PC-9 (cell line): Measurements from ENCODE around the gene CBX5. TPM values are rescaled to one million over a fixed set of nuclear protein-coding genes. Genes with fewer than 3 reads are reported as not detected.

Experiments
- BruUV-seq: library from RNA; stranded (reverse); fragments of 400-500 nt; replicated peaks from 2 replicates; lab custom pipeline; 2021; lab: Mats Ljungman, UMichigan
- CTCF ChIA-PET: fragments of 300-600 bp; sonication (Branson Sonifier 250); formaldehyde crosslinking; loops from one replicate; lab custom pipeline; 2022; ENCODE audit warnings: antibody characterized with exemption; lab: Charles Lee
- POLR2A ChIA-PET: fragments of 300-600 bp; sonication (Branson Sonifier 250); formaldehyde crosslinking; loops from one replicate; lab custom pipeline; 2022; ENCODE audit warnings: antibody characterized with exemption; ENCODE audit not compliant: unreplicated experiment; lab: Charles Lee
- DNase-seq, 2 experiments: peaks; one replicate each; pipeline versions ENCODE4 v3.0.0 to v3.0.0-alpha.2; 2015 to 2022; ENCODE audit warnings: mixed read lengths in 1 of 2
- H2AFZ ChIP-seq: fragments of 200-600 bp; sonication (generic); 2 replicates; pipeline ENCODE4 v1.8.1; 2017; ENCODE audit warnings: antibody characterized with exemption
- H3F3A ChIP-seq: fragments of 200-600 bp; sonication (generic); 2 replicates; pipeline ENCODE4 v1.8.1; 2017; ENCODE audit warnings: antibody characterized with exemption, mild to moderate bottlenecking, low read depth; ENCODE audit not compliant: insufficient read depth
- H3K27ac ChIP-seq: fragments of 200-600 bp; sonication (generic); 2 replicates; pipeline ENCODE4 v1.6.1; 2016; ENCODE audit warnings: mixed run types
- H3K27me3 ChIP-seq: fragments of 200-600 bp; sonication (generic); 2 replicates; pipeline ENCODE4 v1.6.1; 2016; ENCODE audit warnings: low read depth, mixed run types; ENCODE audit not compliant: insufficient read depth
- H3K36me3 ChIP-seq: fragments of 200-600 bp; sonication (generic); 2 replicates; pipeline ENCODE4 v1.6.1; 2016; ENCODE audit warnings: low read depth, mixed run types
- H3K4me1 ChIP-seq: fragments of 200-600 bp; sonication (generic); replicated peaks from 2 replicates; pipeline ENCODE4 v1.6.1; 2016; ENCODE audit warnings: mixed run types; ENCODE audit not compliant: insufficient read depth
- H3K4me2 ChIP-seq: fragments of 200-600 bp; sonication (generic); 2 replicates; pipeline ENCODE4 v1.6.1; 2017; ENCODE audit warnings: mixed run types
- H3K4me3 ChIP-seq: fragments of 200-600 bp; sonication (generic); 2 replicates; pipeline ENCODE4 v1.6.1; 2016; ENCODE audit warnings: mixed run types
- H3K79me2 ChIP-seq: fragments of 200-600 bp; sonication (generic); 2 replicates; pipeline ENCODE4 v1.6.1; 2017; ENCODE audit warnings: low read depth, mixed run types
- H3K9me2 ChIP-seq: fragments of 200-600 bp; sonication (generic); 2 replicates; pipeline ENCODE4 v1.8.1; 2017; ENCODE audit warnings: mild to moderate bottlenecking; ENCODE audit not compliant: insufficient read depth
- H3K9me3 ChIP-seq: fragments of 200-600 bp; sonication (generic); 2 replicates; pipeline ENCODE4 v1.8.1; 2016; ENCODE audit warnings: low read depth; ENCODE audit not compliant: insufficient read depth
- H4K20me1 ChIP-seq: fragments of 200-600 bp; sonication (generic); 2 replicates; pipeline ENCODE4 v1.8.1; 2017; ENCODE audit not compliant: insufficient read depth
- CTCF ChIP-seq: fragments of 200-600 bp; sonication (generic); conservative IDR thresholded peaks from 2 replicates; pipeline ENCODE4 v1.6.1; 2017; ENCODE audit warnings: mixed run types, antibody characterized with exemption, mild to moderate bottlenecking, moderate library complexity
- EZH2 ChIP-seq: fragments of 200-600 bp; sonication (generic); IDR thresholded peaks from 2 replicates; pipeline ENCODE4 v1.8.0; 2017; ENCODE audit warnings: antibody characterized with exemption, low read depth
- intact Hi-C: fragments of 100-400 bp; cut with micrococcal nuclease; formaldehyde crosslinking; loops from one replicate; pipeline ENCODE4 v1.10.0; 2022; ENCODE audit not compliant: unreplicated experiment
- total RNA-seq: library from RNA; stranded (reverse); gene quantifications from 2 replicates; pipeline ENCODE4 v1.2.3, GENCODE V29; 2021

The CBX5 gene
- total RNA-seq, 1 experiment from 2014 or later, result 154 TPM

- Histone ChIP-seq H3K27ac (no peak overlapping the region), H3K27me3 (no peaks in the 10 kb centered on the region), H3K4me2 (no peak overlapping the region), H4K20me1 (no peaks in the 10 kb centered on the region; the same call in 1 of the 2 replicates), H3F3A (peaks cover 4% of the 10 kb centered on the region; the same call in 1 of the 2 replicates), H2AFZ (no peak overlapping the region), H3K9me3 (no peaks in the 10 kb centered on the region), H3K36me3 (peaks cover 16% of the 10 kb centered on the region), H3K79me2 (no peaks in the 10 kb centered on the region), H3K4me3 (no peak overlapping the region), H3K4me1 (no peaks in the 10 kb centered on the region), H3K9me2 (no peaks in the 10 kb centered on the region)
- BruUV-seq, result no TSS peak
- ChIA-PET CTCF (interaction anchor here (1.0 kb wide), 1 partner anchor 114 kb away, joined by 4 read pairs; no protein-coding TSS in a partner anchor), POLR2A (no interaction called here)
- DNase-seq, result no peak
- intact Hi-C loops, result no loop called here
- TF ChIP-seq CTCF (no peak), EZH2 (no peak)
Observed at GRCh38 chr12:54246011-54246641, 33.8 kb downstream of the CBX5 start.

GRCh38 chr12:54240971-54241588 lies 38.8 kb downstream of the CBX5 start:
- ChIA-PET POLR2A (no interaction called here), CTCF (no interaction called here)
- Histone ChIP-seq H3F3A (no peaks in the 10 kb centered on the region), H3K9me3 (no peaks in the 10 kb centered on the region), H3K9me2 (no peaks in the 10 kb centered on the region), H3K36me3 (peaks cover 10% of the 10 kb centered on the region; the same call in 1 of the 2 replicates), H3K4me3 (no peak overlapping the region), H3K4me2 (no peak overlapping the region), H3K27me3 (no peaks in the 10 kb centered on the region), H3K79me2 (no peaks in the 10 kb centered on the region), H3K4me1 (no peaks in the 10 kb centered on the region), H4K20me1 (no peaks in the 10 kb centered on the region; the same call in 1 of the 2 replicates), H2AFZ (no peak overlapping the region), H3K27ac (no peak overlapping the region)
- intact Hi-C loops, result loop anchor here (5.0 kb wide), 1 partner anchor 36 kb away; no protein-coding TSS in a partner anchor
- no peak for TF ChIP-seq CTCF
- no peak for TF ChIP-seq EZH2
- no peak for DNase-seq
- no TSS peak for BruUV-seq

DNA sequence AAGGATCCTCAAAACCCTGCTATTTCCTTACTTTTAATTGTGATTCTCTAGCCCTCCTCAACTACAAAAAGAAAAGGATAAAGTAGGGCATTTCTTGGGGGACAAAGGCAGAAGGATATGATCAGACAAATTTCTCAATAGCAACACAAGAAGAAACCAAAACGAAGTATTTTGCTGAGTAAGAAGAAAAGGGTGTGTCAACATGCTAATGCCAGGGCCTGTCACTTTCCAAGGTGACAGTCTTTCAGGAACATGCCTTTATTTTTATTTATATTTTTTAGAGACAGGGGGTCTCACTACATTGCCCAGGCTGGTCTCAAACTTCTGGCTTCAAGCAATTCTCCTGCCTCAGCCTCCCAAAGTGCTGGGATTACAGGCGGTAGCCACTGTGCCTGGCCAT lies 39.8 kb downstream of the CBX5 start:
- intact Hi-C loops, result loop anchor here (5.0 kb wide), 1 partner anchor 37 kb away; no protein-coding TSS in a partner anchor
- no peak for TF ChIP-seq EZH2
- no peak for TF ChIP-seq CTCF
- ChIA-PET POLR2A (no interaction called here), CTCF (no interaction called here)
- Histone ChIP-seq H4K20me1 (no peaks in the 10 kb centered on the region), H2AFZ (no peak overlapping the region), H3K4me2 (no peak overlapping the region), H3K79me2 (no peaks in the 10 kb centered on the region), H3K36me3 (peaks cover 7% of the 10 kb centered on the region; the same call in 1 of the 2 replicates), H3K27me3 (no peaks in the 10 kb centered on the region), H3K4me1 (no peaks in the 10 kb centered on the region), H3K9me3 (no peaks in the 10 kb centered on the region), H3K9me2 (no peaks in the 10 kb centered on the region), H3F3A (no peaks in the 10 kb centered on the region), H3K4me3 (no peak overlapping the region), H3K27ac (no peak overlapping the region)
- TSS peak; percentile 4 for BruUV-seq
- no peak for DNase-seq
